ENCODE results near the gene MICOS13. TPM values are rescaled to one million over a fixed set of nuclear protein-coding genes. Genes with fewer than 3 reads are reported as not detected.

The MICOS13 gene
- total and polyA plus RNA-seq, 8 donors, result 26.7 to 63.3 (median 40.3) TPM

- no peaks in the 10 kb centered on the region for H3K9me3 ChIP-seq
- H3K27ac ChIP-seq, result peak overlapping the region; percentile 45 to 89
- intact Hi-C loops (cut with DNase I), result no loop called here
- H3K4me3 ChIP-seq, result peak overlapping the region; percentile 48 to 70
- no peaks in the 10 kb centered on the region for H3K27me3 ChIP-seq
- DNase-seq (no peak), ATAC-seq (no peak)
- peaks cover 0 to 12% of the 10 kb centered on the region in 2 donors for H3K36me3 ChIP-seq
- H3K4me1 ChIP-seq, result peaks cover 10 to 36% of the 10 kb centered on the region in 2 donors
- TF ChIP-seq, protein P1, sequence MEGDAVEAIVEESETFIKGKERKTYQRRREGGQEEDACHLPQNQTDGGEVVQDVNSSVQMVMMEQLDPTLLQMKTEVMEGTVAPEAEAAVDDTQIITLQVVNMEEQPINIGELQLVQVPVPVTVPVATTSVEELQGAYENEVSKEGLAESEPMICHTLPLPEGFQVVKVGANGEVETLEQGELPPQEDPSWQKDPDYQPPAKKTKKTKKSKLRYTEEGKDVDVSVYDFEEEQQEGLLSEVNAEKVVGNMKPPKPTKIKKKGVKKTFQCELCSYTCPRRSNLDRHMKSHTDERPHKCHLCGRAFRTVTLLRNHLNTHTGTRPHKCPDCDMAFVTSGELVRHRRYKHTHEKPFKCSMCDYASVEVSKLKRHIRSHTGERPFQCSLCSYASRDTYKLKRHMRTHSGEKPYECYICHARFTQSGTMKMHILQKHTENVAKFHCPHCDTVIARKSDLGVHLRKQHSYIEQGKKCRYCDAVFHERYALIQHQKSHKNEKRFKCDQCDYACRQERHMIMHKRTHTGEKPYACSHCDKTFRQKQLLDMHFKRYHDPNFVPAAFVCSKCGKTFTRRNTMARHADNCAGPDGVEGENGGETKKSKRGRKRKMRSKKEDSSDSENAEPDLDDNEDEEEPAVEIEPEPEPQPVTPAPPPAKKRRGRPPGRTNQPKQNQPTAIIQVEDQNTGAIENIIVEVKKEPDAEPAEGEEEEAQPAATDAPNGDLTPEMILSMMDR (IDR thresholded peaks at IDR 0.05), result no peak
These were observed 7.3 kb upstream of the MICOS13 start for GRCh38 chr19:5687360-5688198.

GRCh38 chr19:5686647-5687359 is 6.5 kb upstream of the MICOS13 start:
- Histone ChIP-seq H3K4me3 (peak overlapping the region; percentile 48 to 70), H3K9me3 (no peaks in the 10 kb centered on the region), H3K27me3 (no peaks in the 10 kb centered on the region), H3K27ac (peak overlapping the region; percentile 45 to 89), H3K36me3 (peaks cover 0 to 4% of the 10 kb centered on the region in 2 donors), H3K4me1 (peaks cover 8 to 29% of the 10 kb centered on the region in 2 donors)
- DNase-seq (peak; percentile 73 to 100 (median 96)), ATAC-seq (peak; percentile 88)
- intact Hi-C loops (cut with DNase I), result no loop called here
- TF ChIP-seq, protein P1 (IDR thresholded peaks at IDR 0.05), result peak; percentile 79 to 84

GRCh38 chr19:5686326-5686646 is 6.0 kb upstream of the MICOS13 start:
- Histone ChIP-seq H3K27ac (peak overlapping the region; percentile 44 to 89), H3K27me3 (no peaks in the 10 kb centered on the region), H3K4me3 (peak overlapping the region; percentile 48 to 70), H3K4me1 (peaks cover 5 to 24% of the 10 kb centered on the region in 2 donors), H3K9me3 (no peaks in the 10 kb centered on the region), H3K36me3 (no peaks in the 10 kb centered on the region)
- TF ChIP-seq, protein P1 (IDR thresholded peaks at IDR 0.05), result no peak
- ATAC-seq (no peak), DNase-seq (no peak)
- intact Hi-C loops (cut with DNase I), result no loop called here

DNA sequence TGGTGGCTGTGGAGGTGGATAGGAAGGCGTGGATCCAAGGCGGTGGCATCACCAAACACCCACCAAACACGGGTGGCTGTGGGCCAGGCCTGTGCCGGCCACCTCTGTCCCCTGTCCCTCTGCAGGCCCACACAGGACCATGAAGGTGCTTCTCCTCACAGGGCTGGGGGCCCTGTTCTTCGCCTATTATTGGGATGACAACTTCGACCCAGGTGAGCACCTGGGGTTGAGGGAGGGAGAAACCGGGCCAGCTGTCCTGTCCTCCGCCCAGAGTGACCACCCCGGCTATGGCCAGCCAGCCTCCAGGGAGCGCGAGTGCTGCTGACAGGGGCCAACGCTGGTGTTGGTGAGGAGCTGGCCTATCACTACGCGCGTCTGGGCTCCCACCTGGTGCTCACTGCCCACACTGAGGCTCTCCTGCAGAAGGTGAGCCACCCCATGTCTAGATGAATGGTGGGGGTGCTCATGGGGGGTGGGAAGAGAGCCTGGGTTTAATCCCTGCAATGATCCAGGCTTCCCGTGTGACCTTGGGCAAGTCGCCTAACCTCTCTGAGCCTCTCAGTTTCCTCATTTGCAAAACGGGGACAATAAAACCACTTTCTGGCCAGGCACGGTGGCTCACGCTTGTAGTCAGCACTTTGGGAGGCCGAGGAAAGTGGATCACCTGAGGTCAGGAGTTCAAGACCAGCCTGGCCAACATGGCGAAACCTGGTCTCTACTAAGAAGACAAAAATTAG is 4.5 kb upstream of the MICOS13 start:
- Histone ChIP-seq H3K4me3 (no peak overlapping the region), H3K27ac (no peak overlapping the region), H3K36me3 (no peaks in the 10 kb centered on the region), H3K4me1 (peaks cover 3 to 21% of the 10 kb centered on the region in 2 donors), H3K9me3 (no peaks in the 10 kb centered on the region), H3K27me3 (no peaks in the 10 kb centered on the region)
- intact Hi-C loops (cut with DNase I), result no loop called here
- ATAC-seq (no peak), DNase-seq (no peak)
- TF ChIP-seq, protein P1 (IDR thresholded peaks at IDR 0.05), result no peak
